ENCODE data around the gene MAP2K2. TPM values are rescaled to one million over a fixed set of nuclear protein-coding genes. Genes with fewer than 3 reads are reported as not detected.

MAP2K2 gene
- total RNA-seq, 1 donor: 233 TPM

GRCh38 chr19:4087787-4088679 is 35.9 kb downstream of the MAP2K2 start:
- DNase-seq (ENCODE audit: insufficient read length, low spot score, missing footprints): peak; percentile 85
- H3K4me2 ChIP-seq (ENCODE audit: insufficient read depth, low read length): no peak overlapping the region
- peaks cover 4% of the 10 kb centered on the region for H3K27me3 ChIP-seq (ENCODE audit: insufficient read depth, low read length)
- no peaks in the 10 kb centered on the region for H3K4me1 ChIP-seq (ENCODE audit: insufficient read depth, low read length)
- H3K27ac ChIP-seq (ENCODE audit: low read depth, low read length): no peak overlapping the region
- H3K9me3 ChIP-seq (ENCODE audit: low read depth, low read length): no peaks in the 10 kb centered on the region
- H3K36me3 ChIP-seq (ENCODE audit: insufficient read depth, low read length): peaks cover 10% of the 10 kb centered on the region
- H3K4me3 ChIP-seq (ENCODE audit: insufficient read depth, low read length): no peak overlapping the region
- no peaks in the 10 kb centered on the region for H3K79me2 ChIP-seq (ENCODE audit: insufficient read depth, low read length)
- H4K20me1 ChIP-seq (ENCODE audit: insufficient read depth, low read length): no peaks in the 10 kb centered on the region
- no peak for TF ChIP-seq CTCF (IDR thresholded peaks at IDR 0.05; ENCODE audit: extremely low read depth, low read depth, low read length)
- H2AFZ ChIP-seq (ENCODE audit: low read length): no peak overlapping the region

- Histone ChIP-seq H4K20me1 (ENCODE audit: insufficient read depth, low read length) (no peaks in the 10 kb centered on the region), H3K27me3 (ENCODE audit: insufficient read depth, low read length) (peaks cover 4% of the 10 kb centered on the region), H3K4me3 (ENCODE audit: insufficient read depth, low read length) (no peak overlapping the region), H3K79me2 (ENCODE audit: insufficient read depth, low read length) (no peaks in the 10 kb centered on the region), H3K4me1 (ENCODE audit: insufficient read depth, low read length) (no peaks in the 10 kb centered on the region), H2AFZ (ENCODE audit: low read length) (no peak overlapping the region), H3K4me2 (ENCODE audit: insufficient read depth, low read length) (no peak overlapping the region), H3K9me3 (ENCODE audit: low read depth, low read length) (no peaks in the 10 kb centered on the region), H3K27ac (ENCODE audit: low read depth, low read length) (no peak overlapping the region), H3K36me3 (ENCODE audit: insufficient read depth, low read length) (peaks cover 10% of the 10 kb centered on the region)
- TF ChIP-seq CTCF (IDR thresholded peaks at IDR 0.05; ENCODE audit: extremely low read depth, low read depth, low read length): no peak
- DNase-seq (ENCODE audit: insufficient read length, low spot score, missing footprints): peak; percentile 68
Measured at GRCh38 chr19:4086411-4086867, 37.5 kb downstream of the MAP2K2 start.

GRCh38 chr19:4084547-4084877 is 39.4 kb downstream of the MAP2K2 start:
- no peaks in the 10 kb centered on the region for H3K79me2 ChIP-seq (ENCODE audit: insufficient read depth, low read length)
- no peak overlapping the region for H3K27ac ChIP-seq (ENCODE audit: low read depth, low read length)
- no peak overlapping the region for H3K4me2 ChIP-seq (ENCODE audit: insufficient read depth, low read length)
- H3K9me3 ChIP-seq (ENCODE audit: low read depth, low read length): no peaks in the 10 kb centered on the region
- H4K20me1 ChIP-seq (ENCODE audit: insufficient read depth, low read length): no peaks in the 10 kb centered on the region
- peak; percentile 39 for DNase-seq (ENCODE audit: insufficient read length, low spot score, missing footprints)
- no peak overlapping the region for H3K4me3 ChIP-seq (ENCODE audit: insufficient read depth, low read length)
- H3K27me3 ChIP-seq (ENCODE audit: insufficient read depth, low read length): peaks cover 4% of the 10 kb centered on the region
- peaks cover under 1% of the 10 kb centered on the region for H3K36me3 ChIP-seq (ENCODE audit: insufficient read depth, low read length)
- H2AFZ ChIP-seq (ENCODE audit: low read length): no peak overlapping the region
- no peaks in the 10 kb centered on the region for H3K4me1 ChIP-seq (ENCODE audit: insufficient read depth, low read length)
- no peak for TF ChIP-seq CTCF (IDR thresholded peaks at IDR 0.05; ENCODE audit: extremely low read depth, low read depth, low read length)

GRCh38 chr19:4083677-4084546 is 40.0 kb downstream of the MAP2K2 start:
- H3K79me2 ChIP-seq (ENCODE audit: insufficient read depth, low read length): no peaks in the 10 kb centered on the region
- H4K20me1 ChIP-seq (ENCODE audit: insufficient read depth, low read length): no peaks in the 10 kb centered on the region
- H2AFZ ChIP-seq (ENCODE audit: low read length): no peak overlapping the region
- no peaks in the 10 kb centered on the region for H3K4me1 ChIP-seq (ENCODE audit: insufficient read depth, low read length)
- H3K4me2 ChIP-seq (ENCODE audit: insufficient read depth, low read length): no peak overlapping the region
- no peak overlapping the region for H3K4me3 ChIP-seq (ENCODE audit: insufficient read depth, low read length)
- TF ChIP-seq CTCF (IDR thresholded peaks at IDR 0.05; ENCODE audit: extremely low read depth, low read depth, low read length): no peak
- DNase-seq (ENCODE audit: insufficient read length, low spot score, missing footprints): peak; percentile 69
- H3K27me3 ChIP-seq (ENCODE audit: insufficient read depth, low read length): peaks cover 4% of the 10 kb centered on the region
- no peak overlapping the region for H3K27ac ChIP-seq (ENCODE audit: low read depth, low read length)
- no peaks in the 10 kb centered on the region for H3K9me3 ChIP-seq (ENCODE audit: low read depth, low read length)
- H3K36me3 ChIP-seq (ENCODE audit: insufficient read depth, low read length): no peaks in the 10 kb centered on the region

Data from osteoblast (primary cell).